Prostate gland (tissue), 2 donors: ENCODE measurements around the gene MRM2. TPM values are rescaled to one million over a fixed set of nuclear protein-coding genes. Genes with fewer than 3 reads are reported as not detected.

Experiments
- DNase-seq: peaks from one replicate; pipeline ENCODE4 v3.0.0-alpha.2; 2019; ENCODE audit warnings: low spot score
- H3K27ac ChIP-seq, 2 donors: fragments of 200-600 bp; sonication (generic); 2 replicates each; pipeline ENCODE4 v1.5.1; 2017 to 2019
- H3K27me3 ChIP-seq: fragments of 200-600 bp; sonication (generic); replicated peaks from 2 replicates; pipeline ENCODE4 v1.5.1; 2019; ENCODE audit not compliant: insufficient read depth
- H3K36me3 ChIP-seq, 2 donors: fragments of 200-600 bp; sonication (generic); 1 replicate in 1 of 2; 2 replicates in 1 of 2; pipeline versions ENCODE4 v1.5.1 to v1.8.1; 2017 to 2019
- H3K4me1 ChIP-seq: fragments of 200-600 bp; sonication (generic); replicated peaks from 2 replicates; pipeline ENCODE4 v1.5.1; 2019
- H3K4me3 ChIP-seq, 2 donors: fragments of 200-600 bp; sonication (generic); 2 replicates each; pipeline ENCODE4 v1.5.1; 2017 to 2019
- H3K9me3 ChIP-seq: fragments of 200-600 bp; sonication (generic); 2 replicates; pipeline ENCODE4 v1.5.1; 2017
- POLR2A ChIP-seq: fragments of 450-650 bp; IDR thresholded peaks from one replicate; pipeline ENCODE4 v1.6.1; 2016; ENCODE audit warnings: antibody characterized with exemption, mild to moderate bottlenecking
- POLR2AphosphoS5 ChIP-seq: sonication (generic); formaldehyde crosslinking; IDR thresholded peaks from one replicate; pipeline ENCODE4 v1.6.1; 2017; ENCODE audit warnings: antibody characterized with exemption
- WGBS: methylation state at CpG from one replicate; pipeline ENCODE4 v1.1.5; 2018; 5-methylcytosine and 5-hydroxymethylcytosine counted together
- intact Hi-C: fragments of 100-400 bp; cut with DNase I; formaldehyde crosslinking; loops from one replicate; pipeline ENCODE4 v1.14.2; 2022
- total RNA-seq, 2 donors: library from RNA; depleted of rRNA; stranded (reverse); fragments of >200 nt; gene quantifications; one replicate each; pipeline ENCODE4 v1.1.0, GENCODE V29; 2016
- TF ChIP-seq, protein P1 (sequence below), 4 experiments: fragments of 200-600 bp in 2 of 4; fragments of 450-650 bp in 2 of 4; sonication (generic) in 2 of 4; IDR thresholded peaks; 1 replicate in 3 of 4; 2 replicates in 1 of 4; pipeline ENCODE4 v1.5.1; 2016 to 2019; ENCODE audit warnings: antibody characterized with exemption in 4 of 4, mild to moderate bottlenecking in 2 of 4, moderate library complexity in 2 of 4

The MRM2 gene
- total RNA-seq, 2 donors from 2014 or later, result 21.8 to 23.0 TPM

DNA sequence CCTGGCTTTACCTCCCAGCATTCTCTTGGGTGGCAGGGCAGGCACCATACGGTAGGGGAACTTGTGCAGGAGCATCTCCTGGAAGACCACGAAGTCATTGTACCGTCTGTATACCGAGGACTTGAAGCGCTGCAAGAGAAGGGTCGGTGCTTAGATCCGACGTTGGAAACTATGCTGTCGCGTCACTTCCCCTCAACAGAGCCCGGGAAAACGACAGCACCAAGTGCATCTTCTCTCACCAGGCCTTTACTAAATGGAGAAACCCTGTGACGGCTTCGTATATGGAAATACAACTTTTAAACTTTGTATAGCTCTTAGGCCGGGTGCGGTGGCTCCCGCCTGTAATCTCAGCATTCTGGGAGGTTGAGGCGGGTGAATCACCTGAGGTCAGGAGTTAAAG is 33.1 kb upstream of the MRM2 start:
- intact Hi-C loops, result no loop called here
- Histone ChIP-seq H3K9me3 (no peaks in the 10 kb centered on the region), H3K36me3 (no peaks in the 10 kb centered on the region), H3K27me3 (no peaks in the 10 kb centered on the region), H3K4me3 (no peak overlapping the region), H3K27ac (no peak overlapping the region), H3K4me1 (no peaks in the 10 kb centered on the region)
- no peak for DNase-seq
- TF ChIP-seq POLR2AphosphoS5 (no peak), POLR2A (no peak)
- TF ChIP-seq, protein P1, sequence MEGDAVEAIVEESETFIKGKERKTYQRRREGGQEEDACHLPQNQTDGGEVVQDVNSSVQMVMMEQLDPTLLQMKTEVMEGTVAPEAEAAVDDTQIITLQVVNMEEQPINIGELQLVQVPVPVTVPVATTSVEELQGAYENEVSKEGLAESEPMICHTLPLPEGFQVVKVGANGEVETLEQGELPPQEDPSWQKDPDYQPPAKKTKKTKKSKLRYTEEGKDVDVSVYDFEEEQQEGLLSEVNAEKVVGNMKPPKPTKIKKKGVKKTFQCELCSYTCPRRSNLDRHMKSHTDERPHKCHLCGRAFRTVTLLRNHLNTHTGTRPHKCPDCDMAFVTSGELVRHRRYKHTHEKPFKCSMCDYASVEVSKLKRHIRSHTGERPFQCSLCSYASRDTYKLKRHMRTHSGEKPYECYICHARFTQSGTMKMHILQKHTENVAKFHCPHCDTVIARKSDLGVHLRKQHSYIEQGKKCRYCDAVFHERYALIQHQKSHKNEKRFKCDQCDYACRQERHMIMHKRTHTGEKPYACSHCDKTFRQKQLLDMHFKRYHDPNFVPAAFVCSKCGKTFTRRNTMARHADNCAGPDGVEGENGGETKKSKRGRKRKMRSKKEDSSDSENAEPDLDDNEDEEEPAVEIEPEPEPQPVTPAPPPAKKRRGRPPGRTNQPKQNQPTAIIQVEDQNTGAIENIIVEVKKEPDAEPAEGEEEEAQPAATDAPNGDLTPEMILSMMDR (IDR thresholded peaks at IDR 0.05), result no peak
- 91% methylated on average over 18 of the region's 18 CpGs for WGBS

- intact Hi-C loops, result no loop called here
- no peaks in the 10 kb centered on the region for H3K36me3 ChIP-seq
Measured at GRCh38 chr7:2274666-2275065, 32.7 kb upstream of the MRM2 start.

GRCh38 chr7:2273866-2274265 is 31.9 kb upstream of the MRM2 start:
- H3K27ac ChIP-seq, result no peak overlapping the region
- H3K4me3 ChIP-seq, result no peak overlapping the region
- 90% methylated on average over 20 of the region's 20 CpGs for WGBS
- H3K4me1 ChIP-seq, result no peaks in the 10 kb centered on the region
- no peak for DNase-seq
- H3K9me3 ChIP-seq, result no peaks in the 10 kb centered on the region
- intact Hi-C loops, result no loop called here
- TF ChIP-seq POLR2AphosphoS5, result no peak
- no peak for TF ChIP-seq POLR2A
- TF ChIP-seq, protein P1 (IDR thresholded peaks at IDR 0.05), result no peak
- H3K36me3 ChIP-seq, result no peaks in the 10 kb centered on the region
- H3K27me3 ChIP-seq, result no peaks in the 10 kb centered on the region

More at GRCh38 chr7:2274666-2275065, 32.7 kb upstream of the MRM2 start:
- no peaks in the 10 kb centered on the region for H3K9me3 ChIP-seq
- no peak overlapping the region for H3K4me3 ChIP-seq
- no peaks in the 10 kb centered on the region for H3K27me3 ChIP-seq
- no peaks in the 10 kb centered on the region for H3K4me1 ChIP-seq
- no peak for TF ChIP-seq POLR2AphosphoS5
- TF ChIP-seq, protein P1 (IDR thresholded peaks at IDR 0.05), result no peak
- 89% methylated on average over 7 of the region's 7 CpGs for WGBS
- DNase-seq, result no peak
- H3K27ac ChIP-seq, result no peak overlapping the region

GRCh38 chr7:2272031-2272430 is 30.0 kb upstream of the MRM2 start:
- intact Hi-C loops, result no loop called here
- Histone ChIP-seq H3K4me1 (no peaks in the 10 kb centered on the region), H3K27me3 (no peaks in the 10 kb centered on the region), H3K27ac (no peak overlapping the region), H3K9me3 (no peaks in the 10 kb centered on the region), H3K36me3 (no peaks in the 10 kb centered on the region), H3K4me3 (no peak overlapping the region)
- no peak for TF ChIP-seq POLR2A
- TF ChIP-seq, protein P1 (IDR thresholded peaks at IDR 0.05), result no peak
- no peak for TF ChIP-seq POLR2AphosphoS5
- DNase-seq, result no peak
- 85% methylated on average over 9 of the region's 9 CpGs for WGBS

- 79% methylated on average over 27 of the region's 27 CpGs for WGBS
Measured at GRCh38 chr7:2271273-2272026, 29.4 kb upstream of the MRM2 start.

More at GRCh38 chr7:2271273-2272026, 29.4 kb upstream of the MRM2 start:
- DNase-seq, result no peak
- Histone ChIP-seq H3K9me3 (no peaks in the 10 kb centered on the region), H3K36me3 (no peaks in the 10 kb centered on the region), H3K4me3 (no peak overlapping the region), H3K4me1 (no peaks in the 10 kb centered on the region), H3K27me3 (no peaks in the 10 kb centered on the region), H3K27ac (no peak overlapping the region)
- intact Hi-C loops, result no loop called here
- TF ChIP-seq, protein P1 (IDR thresholded peaks at IDR 0.05), result no peak
- TF ChIP-seq POLR2AphosphoS5 (no peak), POLR2A (no peak)
